Measurements from ENCODE around the gene RAC3.

The RAC3 gene

DNA sequence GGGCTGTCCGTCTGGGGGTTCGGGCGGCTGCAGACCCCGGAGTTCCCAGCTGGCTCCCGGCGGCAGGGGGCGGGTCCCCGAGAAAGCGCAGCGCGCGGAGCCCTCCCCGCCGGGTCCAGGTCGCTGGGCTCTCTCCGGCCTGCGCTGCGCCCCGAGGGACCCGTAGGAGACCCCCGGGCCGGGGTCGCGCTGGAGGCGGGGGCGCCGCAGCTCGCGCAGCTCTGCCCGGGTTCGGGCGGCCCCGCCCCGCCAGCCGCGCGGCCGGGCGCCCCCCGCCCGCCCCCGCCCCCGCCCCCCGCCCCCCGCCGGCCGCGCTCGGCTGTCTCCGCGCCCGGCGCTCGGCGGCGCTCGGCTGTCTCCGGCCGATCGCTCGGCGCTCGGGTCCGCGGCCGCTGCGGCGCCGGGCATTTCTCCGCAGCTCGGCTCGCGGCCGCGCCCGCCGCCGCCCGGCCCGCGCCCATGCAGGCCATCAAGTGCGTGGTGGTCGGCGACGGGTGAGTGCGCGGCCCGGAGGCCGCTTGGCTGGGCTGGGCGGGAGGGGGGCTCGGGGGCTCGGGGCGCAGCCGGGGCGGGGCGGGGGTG is at the start of gene RAC3:
Gene RAC3 (plus strand): TSS at position 376 of the 582 bp plus-strand sequence. CDS start 84 bp downstream, at position 460.
- DNase-seq = peak; percentile 18

DNA sequence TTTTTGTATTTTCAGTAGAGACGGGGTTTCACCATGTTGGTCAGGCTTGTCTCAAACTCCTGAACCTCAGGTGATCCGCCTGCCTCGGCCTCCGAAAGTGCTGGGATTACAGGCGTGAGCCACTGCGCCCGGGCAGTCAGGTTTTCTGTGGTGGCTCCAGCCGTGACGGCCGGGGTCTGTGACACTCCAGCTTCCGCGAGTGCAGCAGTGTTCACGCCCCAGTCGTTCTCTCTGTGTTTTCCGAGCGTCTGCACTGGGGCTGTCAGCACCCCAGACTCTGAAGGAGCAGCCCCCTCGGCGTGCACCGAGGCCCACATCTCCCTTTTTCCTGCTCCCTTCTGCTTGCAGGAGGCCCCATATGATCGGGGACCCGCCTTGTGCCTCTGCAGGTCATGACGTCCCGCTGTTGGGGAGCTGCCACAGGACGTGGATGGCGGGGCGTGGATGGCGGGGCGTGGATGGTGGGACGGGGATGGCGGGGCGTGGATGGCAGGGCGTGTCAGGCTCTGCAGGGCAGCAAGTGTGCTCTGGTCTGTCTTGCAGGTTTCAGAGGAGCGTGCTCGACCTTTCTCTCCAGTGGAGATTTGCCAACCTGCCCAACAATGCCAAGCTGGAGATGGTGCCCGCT is 48.4 kb upstream of the RAC3 start:
- no peak for DNase-seq

DNA sequence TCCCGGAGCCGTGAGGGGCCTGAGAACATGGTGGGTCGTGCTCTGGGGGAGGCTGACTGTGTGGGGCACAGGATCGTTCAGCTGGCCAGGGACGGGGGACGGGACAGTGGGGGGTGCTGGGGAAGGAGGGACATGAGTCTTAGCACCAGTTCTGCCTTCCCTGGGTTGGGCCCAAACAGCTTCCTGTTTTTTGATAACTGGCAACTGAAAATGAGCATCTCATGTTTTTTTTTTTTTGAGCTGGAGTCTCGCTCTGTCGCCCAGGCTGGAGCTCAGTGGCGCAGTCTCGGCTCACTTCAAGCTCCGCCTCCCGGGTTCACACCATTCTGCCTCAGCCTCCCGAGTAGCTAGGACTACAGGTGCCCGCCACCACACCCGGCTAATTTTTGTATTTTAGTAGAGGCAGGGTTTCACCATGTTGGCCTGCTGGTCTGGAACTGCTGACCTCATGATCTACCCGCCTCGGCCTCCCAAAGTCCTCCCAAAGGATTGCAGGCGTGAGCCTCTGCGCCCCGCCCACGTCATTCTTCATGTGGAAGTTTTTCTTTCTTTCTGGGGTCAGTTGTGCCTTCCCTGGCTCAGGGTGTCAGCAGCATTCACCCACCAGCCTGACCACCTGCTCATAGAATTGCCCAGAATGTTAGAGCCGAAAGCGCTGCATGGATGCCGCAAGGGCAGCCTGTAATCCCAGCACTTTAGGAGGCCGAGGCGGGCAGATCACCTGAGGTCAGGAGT is 47.7 kb upstream of the RAC3 start:
- DNase-seq = no peak

DNA sequence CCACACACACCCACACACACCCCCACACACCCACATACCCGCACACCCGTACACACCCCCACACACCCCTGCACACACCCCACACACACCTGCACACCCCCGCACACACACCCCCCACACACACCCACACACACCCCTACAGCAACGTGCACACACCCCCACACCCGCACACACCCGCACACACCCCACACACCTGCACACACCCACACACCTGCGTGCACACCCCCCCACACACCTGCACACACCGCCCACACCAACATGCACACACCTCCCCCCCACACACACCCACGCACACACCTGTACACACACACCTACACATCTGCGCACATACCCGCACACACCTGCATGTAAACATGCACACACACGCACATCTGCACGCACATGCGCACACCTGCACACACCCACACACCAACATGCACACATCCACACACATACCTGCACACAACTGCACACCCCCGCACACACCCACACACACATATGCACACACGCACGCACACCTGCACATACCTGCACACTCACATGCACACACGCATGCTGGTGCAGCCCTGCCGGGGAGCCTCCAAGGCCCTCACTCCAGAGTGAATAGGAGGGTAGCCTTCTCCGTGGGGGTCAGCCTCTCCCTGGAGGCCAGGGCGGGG is 46.6 kb upstream of the RAC3 start:
- DNase-seq = no peak

DNA sequence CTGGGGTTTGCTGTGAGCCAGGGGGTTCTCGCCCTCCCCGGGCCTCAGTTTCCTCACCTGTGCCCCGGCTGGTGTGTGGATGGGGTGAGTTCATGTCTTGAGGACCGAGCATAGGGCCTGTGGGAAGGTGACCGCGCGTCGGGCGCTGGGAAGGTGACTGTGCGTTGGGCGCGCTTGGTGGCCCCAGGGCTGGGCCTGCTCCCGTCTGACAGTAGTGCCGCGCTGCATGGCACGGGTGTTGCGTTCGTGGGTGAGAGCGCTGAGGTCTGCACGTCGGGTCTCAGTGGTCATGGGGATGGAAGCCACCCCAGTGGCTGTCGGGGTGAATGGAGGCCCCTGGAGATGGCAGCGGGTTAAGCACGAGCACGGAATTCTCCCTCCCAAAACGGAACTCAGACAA is 44.9 kb upstream of the RAC3 start:
- no peak for DNase-seq

GRCh38 chr17:81987161-81987770 is 44.2 kb upstream of the RAC3 start:
- no peak for DNase-seq

- DNase-seq = no peak
Measured at GRCh38 chr17:81990836-81991683, 40.4 kb upstream of the RAC3 start.

GRCh38 chr17:81991684-81992305 is 39.7 kb upstream of the RAC3 start:
- peak; percentile 78 for DNase-seq

DNA sequence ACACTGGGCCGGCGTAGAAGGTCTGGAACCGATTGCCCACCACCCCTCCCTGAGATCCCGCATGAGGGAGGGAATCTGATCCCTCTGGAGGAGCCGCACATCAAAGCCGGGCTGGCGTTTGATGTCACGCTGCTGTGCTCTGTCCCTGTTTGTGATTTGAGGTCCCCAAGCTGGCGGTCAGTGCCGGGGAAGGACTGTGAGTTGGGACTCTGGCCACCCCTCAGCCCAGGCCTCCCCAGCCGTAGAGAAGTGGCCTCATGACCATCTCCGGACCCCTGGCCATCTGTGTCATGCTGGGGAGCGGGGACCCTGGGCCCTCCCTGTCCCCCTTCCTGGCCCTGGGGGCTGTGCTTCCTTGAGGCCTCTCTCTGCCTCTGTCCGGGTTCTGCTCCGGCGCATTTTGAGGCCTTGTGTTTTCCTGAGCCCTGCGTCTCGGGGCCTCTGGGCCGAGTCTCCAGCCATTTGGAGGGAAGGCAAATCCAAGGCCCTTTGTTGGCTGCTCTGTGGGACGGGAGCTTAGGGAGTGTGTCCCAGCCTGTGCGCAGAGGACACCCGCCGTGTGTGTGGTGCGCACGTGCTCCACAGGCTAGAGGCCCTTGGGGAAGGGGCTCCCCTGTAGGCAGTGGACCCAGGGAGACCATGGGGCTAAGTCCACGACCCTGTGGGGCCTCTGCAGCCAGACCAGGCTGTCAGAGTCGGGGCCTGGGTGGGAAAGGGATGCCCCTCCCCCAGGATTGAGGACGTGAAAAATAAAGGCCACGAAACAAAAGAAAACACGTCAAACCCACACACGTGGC is 39.0 kb upstream of the RAC3 start:
- DNase-seq = no peak

DNA sequence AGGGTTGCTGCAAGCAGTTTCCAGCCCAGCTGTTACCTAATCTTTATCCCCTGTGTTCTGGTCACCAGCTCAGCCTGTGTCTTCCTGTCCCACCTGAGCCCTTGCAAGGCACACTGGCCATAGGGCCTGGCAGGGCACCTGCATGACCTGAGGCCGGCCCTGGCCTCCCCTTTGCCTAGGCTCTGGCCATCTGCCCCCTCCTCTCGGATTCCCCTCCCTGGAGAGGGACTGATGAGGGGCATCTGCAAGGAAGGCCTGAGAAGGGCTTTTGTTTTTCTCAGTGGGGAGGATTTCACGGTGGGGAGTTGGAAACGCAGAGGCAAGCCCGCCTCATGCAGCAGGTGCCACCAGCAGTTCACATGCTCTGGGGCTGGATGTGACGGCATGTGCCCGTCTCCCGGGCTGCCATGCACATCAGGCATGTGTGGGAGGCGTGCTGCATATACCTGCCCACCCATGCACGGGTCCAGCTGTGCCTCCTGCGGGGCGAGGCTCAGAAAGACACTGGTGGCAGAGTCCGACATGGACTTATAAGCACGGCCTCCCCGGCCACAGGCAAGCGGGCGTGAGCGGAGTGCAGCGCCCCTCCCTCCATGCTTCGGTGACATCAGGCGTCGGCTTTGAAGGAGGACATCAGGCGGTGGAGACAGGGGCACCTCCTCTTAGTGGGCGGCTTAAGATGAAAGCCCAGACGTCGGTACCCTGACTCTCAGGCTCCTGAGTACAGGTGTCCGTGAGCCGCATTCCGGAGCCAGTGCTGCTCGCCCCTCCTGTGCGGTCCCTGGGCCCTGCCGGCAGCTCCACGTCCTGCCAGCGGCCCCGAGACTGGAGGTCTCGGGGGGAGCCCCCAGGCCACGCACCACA is 37.5 kb upstream of the RAC3 start:
- no peak for DNase-seq

GRCh38 chr17:81994593-81995462 is 36.6 kb upstream of the RAC3 start:
- DNase-seq = no peak

DNA sequence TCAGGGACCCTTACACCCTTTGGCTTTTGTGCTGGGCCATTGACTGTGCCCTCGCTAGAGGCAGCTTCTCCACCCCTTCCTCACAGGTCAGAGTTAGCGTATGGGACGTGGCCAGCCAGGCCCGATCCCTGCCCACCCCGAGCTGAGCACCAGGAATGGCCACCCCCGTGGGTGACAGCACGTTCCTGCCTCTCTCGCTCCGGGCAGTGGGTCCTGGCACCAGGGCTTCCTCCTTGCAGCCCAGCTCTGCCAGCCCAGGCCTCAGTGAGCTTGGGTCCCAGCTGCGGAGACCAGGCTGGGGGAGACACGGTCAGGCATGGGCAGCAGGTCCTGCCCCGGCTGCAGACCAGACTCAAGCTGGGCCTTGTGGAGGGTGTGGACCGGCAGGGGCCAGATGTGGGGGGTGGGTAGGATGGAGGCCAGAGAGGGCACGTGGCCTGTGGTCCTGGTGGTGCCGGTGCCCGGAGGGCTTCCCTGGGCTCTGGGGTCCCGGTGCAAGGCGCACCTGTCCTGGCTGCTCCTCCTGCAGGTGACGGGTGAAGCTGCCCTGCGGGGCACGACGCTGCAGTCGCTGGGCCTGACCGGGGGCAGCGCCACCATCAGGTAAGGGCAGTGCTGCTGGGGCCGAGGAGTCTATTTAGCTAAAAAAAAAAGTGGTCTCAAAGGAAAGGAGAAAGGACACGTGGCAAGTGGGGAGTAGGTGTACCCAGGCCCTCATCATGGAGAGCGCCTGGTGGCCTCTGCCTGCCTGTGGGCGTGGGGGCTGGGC is 35.8 kb upstream of the RAC3 start:
- no peak for DNase-seq

DNA sequence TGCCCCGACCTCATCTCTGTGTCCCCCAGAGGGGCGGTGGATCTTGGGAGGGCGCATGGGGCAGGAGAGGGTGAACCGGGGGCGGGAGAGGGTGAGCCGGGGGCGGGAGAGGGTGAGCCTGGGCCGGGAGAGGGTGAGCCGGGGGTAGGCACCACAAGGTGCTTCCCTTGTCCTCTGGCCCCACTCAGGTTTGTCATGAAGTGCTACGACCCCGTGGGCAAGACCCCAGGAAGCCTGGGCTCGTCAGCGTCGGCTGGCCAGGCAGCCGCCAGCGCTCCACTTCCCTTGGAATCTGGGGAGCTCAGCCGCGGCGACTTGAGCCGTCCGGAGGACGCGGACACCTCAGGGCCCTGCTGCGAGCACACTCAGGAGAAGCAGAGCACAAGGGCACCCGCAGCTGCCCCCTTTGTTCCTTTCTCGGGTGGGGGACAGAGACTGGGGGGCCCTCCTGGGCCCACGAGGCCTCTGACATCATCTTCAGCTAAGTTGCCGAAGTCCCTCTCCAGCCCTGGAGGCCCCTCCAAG is 35.2 kb upstream of the RAC3 start:
- no peak for DNase-seq

DNA sequence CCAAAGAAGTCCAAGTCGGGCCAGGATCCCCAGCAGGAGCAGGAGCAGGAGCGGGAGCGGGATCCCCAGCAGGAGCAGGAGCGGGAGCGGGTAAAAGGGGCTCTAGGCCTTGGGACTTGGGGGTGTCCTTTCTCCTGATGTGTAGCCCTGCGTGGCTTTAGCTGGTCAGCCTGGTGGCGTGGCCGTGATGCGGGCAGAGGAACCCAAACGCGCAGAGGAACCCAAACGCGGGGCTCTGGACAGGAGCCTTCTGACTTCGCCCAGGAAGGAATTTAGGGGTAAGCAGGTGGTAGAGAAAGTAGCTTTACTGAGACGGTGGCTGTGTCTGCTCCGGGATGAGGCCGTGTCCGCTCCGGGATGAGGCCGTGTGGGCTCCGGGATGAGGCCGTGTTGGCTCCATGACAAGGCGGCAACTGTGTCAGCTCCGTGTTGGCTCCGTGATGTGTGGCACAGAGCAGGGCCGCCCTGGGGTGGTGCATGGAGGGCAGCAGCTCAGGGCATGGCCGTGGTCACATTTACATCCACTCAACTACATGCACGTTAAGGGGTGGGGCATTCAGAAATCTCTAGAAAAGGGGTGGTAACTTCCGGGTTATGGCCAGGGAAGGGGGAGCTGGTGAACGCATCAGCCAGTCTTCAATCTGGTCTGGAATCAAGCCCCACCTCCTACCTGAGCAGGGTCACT is 34.6 kb upstream of the RAC3 start:
- no peak for DNase-seq

- no peak for DNase-seq
Measured at GRCh38 chr17:81998212-81998611, 33.3 kb upstream of the RAC3 start.

- DNase-seq = no peak
Measured at GRCh38 chr17:81998691-81999438, 32.6 kb upstream of the RAC3 start.

DNA sequence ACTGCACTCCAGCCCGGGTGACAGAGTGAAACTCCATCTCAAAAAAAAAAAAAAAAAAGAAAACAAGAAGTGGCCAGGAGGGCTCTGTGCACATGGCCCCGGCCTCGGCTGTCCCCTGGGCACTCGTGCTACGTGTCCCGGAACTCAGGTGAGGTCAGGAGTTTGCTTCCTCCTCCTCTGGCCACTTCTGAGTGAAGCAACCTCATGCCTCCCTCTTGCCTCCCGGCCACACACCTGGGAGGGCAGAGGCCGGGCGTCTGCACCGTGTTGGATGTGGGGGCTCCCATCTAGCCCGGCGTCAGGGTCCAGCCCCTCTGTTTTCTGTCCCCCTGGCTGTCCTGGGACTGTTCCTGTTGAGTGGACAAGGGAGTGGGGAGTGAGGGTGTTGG is 31.9 kb upstream of the RAC3 start:
- DNase-seq = no peak
